Esophagus squamous epithelium (tissue), 4 donors: ENCODE results near the gene ITPKB.

Experiments
- CTCF ChIP-seq, 6 experiments: fragments of 450-650 bp in 4 of 6; fragments of 200-600 bp in 2 of 6; sonication (generic) in 2 of 6; IDR thresholded peaks; one replicate each; pipeline ENCODE4 v1.5.1; 2016 to 2019; ENCODE audit warnings: antibody characterized with exemption in 6 of 6, mild to moderate bottlenecking in 4 of 6, moderate library complexity in 4 of 6
- POLR2A ChIP-seq, 4 donors: fragments of 450-650 bp; IDR thresholded peaks; one replicate each; pipeline ENCODE4 v1.6.1; 2017; ENCODE audit warnings: antibody characterized with exemption in 4 of 4, mild to moderate bottlenecking in 4 of 4, moderate library complexity in 3 of 4

GRCh38 chr1:226654668-226655055 is 84.4 kb downstream of the ITPKB start:
- TF ChIP-seq CTCF (IDR thresholded peaks at IDR 0.05): no peak
- TF ChIP-seq POLR2A (IDR thresholded peaks at IDR 0.05): no peak
